ENCODE data around the gene SOX18.
A peak's percentile ranks its signal among the peaks of the same experiment; 100 is the strongest.

Gene SOX18

DNA sequence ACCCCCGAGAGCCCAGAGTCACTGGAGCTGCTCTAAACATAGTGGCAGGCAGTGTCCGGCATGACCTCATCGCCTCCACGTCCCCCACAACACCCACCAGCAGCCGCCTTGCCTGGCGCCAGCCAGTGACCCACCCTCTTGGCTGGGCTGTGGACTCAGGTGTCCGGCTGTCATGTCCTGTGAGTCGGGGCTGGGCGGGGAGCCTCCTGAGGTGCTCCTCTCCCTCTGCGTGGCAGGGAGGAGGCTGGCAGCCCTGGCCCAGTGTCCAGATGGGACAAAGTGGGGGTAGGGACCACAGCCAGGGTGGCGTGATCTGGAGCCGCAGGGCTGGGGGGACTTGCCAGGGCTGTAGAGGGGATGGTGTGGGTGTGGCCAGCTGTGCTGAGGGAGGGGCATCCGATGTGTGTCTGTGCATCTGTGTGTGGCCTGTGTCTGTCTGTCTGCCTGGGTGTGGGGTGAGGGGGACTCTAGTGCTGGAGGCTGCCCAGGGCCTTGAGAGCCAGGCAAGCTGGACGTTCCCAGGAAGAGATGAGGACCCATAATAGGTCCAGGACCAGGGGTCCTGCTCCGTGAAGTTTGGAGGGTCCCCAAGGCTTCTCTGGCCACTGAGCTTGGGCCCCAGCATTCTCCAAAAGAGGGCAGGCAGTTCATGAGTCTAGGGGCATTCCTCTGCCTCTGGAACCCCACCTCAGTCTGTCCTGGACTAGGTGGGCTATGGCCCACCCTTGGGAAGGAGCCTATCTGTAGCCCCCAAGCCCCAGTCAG is 2.3 kb upstream of the SOX18 start:
- no peak for DNase-seq (ENCODE audit: low spot score)

DNA sequence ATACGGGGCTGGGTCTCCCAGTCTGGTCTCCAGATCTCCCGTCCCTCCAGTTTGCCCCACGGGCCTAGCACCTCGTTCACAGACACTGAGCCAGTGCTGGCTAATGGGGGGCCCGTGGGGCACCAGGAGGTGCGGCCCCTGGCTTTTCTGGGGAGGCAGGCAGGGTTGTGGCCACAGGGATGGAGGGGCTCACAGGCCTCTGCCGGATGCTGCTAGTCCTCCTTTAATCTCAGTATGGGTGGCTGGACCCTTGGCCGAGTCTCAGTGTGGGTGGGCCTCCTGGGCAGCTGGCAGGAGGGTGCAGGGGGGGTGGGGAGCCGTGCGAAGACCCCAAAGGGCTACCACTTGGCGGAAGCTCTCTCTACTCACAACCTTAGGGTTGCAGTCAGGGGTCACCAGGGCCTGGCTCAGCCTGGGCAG is 1.6 kb upstream of the SOX18 start:
- no peak for DNase-seq (ENCODE audit: low spot score)

DNA sequence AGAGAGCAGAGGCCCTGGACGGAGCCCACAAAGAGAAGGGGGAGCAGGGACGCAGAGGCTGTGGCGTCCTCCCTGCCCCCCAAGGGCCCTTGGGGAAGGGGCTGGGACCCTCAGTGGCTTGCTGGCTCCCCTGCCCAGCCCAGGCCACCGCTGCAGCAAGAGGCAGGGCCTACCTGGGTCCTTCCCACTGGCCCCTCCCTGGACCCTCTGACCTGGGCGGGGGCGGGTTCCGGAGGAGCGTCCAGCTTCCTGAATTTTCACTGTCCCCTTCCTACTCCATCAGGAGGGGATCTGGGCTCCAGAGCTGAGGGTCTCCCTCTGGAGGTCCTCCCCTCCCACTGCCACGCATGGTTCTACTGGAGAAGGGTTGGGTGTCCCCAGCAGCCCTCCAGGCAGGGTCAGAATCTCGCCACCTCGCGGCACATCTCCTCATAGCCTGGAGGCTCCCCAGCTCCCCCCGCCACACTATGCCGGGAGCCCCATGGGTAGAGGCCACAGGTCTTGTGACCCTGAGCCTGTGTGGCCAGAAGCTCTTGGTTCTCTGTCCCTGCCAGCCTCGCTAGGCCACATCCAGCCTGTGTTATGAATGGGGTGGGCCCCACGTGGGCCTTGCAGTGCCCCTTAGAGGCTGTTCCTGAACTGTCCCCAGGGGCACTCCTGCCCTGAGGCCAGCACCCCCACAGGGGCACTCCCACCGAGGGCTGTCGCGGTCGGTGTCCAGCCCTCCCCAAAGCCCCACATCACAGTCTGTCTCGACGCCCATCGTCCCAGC is 1.0 kb upstream of the SOX18 start:
- no peak for DNase-seq (ENCODE audit: low spot score)

DNA sequence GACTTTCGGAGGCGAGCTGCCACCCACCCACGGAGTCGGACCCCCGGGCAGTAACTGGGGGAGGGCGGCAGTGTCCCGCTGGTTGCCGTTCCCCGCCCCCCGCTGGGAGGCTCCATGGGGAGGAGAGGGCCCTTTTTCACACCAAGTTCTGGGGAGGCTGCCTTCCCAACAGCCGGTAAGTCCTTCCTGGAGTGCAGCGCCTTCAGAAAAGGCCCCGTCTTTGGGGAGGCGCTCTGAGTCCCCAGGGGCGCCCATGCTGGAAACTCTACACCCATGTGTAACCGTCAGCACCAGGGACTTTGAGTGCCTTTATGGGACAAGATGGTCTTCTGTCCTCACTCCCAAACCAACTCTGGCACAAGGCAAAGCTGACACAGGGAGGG is 430 bp upstream of the SOX18 start:
- no peak for DNase-seq (ENCODE audit: low spot score)

DNA sequence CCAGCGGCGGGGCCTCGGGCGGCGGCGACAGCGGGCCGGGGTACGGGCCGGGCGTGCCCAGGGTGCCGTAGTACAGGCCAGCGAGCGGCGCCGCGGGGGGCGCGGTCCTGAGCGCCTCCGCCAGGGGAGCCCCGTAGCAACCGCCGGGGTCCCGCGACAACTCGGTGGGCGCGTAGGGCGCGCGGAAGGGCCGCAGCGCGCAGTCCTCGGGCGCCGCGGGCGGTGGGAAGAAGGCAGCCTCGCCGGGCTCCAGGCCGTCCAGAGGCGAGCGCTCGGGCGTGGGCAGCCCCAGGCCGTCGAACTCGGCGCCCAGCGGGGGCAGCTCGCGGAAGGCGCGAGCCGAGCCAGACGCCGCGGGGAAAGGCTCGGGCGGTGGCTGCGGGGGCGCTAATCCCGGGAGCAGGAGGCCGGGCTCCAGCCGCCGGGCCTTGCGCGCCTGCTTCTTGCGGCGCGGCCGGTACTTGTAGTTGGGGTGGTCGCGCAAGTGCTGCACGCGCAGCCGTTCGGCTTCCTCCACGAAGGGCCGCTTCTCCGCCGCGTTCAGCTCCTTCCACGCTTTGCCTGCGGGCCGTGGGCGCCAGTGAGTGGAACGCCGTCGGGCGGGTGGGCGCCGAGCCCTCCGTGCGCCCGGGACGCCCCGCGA is 916 bp downstream of the SOX18 start:
- no peak for DNase-seq (ENCODE audit: low spot score)

DNA sequence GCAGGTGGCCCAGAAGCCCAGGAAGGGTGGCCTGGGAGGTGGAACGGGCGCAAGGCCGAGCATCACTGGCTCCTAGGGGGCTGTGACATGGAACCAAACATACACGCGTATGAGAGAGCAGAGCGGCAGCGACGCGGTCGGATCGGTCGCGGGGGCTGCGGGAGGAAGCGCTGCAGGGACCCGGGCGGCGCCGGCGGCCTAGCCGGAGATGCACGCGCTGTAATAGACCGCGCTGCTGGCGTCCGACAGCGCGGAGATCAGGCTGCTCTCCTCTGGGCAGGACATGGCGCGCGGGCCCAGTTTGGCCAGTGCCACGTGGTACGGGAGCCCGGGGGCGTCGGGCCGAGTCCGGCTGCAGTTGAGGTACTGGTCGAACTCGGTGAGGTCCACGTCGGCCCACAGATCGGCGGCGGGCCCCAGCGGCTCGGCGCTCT is 1.5 kb downstream of the SOX18 start:
- DNase-seq (ENCODE audit: low spot score): no peak

DNA sequence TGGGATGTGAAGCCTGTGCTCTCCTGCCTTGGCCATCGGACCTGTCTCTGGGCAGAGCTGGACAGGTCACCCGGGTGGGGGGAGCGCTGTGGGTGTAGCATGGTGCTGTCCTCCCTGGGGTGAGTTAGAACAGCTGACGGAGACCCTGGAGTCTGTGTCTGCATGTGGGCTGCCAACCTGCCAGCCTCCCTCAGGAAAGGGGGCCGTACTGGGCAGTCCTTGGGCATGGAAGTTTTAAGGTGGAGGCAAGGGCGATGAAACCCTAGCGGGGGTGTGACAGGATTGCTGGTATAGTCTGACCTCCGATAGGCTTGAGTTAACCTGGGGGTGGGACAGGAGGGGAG is 2.4 kb downstream of the SOX18 start:
- DNase-seq (ENCODE audit: low spot score): no peak

DNA sequence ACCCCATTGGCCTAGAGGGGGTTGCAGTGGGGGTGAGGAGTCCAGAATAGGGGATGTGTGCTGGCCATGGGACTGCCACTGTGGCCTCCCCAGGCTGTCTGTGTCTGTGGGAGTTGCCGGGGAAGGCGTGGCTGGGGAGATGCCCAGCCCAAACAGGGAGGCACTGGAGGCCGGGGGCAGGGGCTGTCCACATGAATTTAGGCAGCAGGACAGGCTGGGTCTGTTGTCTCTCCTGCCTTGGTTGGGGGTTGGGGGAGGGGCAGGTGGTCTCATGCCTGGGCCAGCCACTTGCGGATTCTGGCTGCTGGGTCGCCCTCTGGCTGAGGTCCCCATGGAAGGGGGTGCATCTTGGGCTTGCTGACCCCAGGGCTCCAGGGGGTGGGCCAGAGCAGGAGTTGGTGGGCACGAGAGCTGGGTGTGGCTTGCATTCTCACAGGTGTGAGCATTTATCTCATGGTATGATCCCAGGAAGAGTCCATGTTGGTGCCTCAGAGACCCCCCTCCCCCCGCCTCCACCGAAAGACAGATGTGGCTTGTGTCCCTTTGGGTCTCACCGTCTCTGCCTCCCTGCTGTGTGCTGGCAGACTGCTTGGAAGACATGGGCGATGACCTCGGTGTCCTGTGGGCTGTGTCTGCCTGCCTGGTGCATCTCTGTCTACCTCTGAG is 4.0 kb downstream of the SOX18 start:
- no peak for DNase-seq (ENCODE audit: low spot score)

DNA sequence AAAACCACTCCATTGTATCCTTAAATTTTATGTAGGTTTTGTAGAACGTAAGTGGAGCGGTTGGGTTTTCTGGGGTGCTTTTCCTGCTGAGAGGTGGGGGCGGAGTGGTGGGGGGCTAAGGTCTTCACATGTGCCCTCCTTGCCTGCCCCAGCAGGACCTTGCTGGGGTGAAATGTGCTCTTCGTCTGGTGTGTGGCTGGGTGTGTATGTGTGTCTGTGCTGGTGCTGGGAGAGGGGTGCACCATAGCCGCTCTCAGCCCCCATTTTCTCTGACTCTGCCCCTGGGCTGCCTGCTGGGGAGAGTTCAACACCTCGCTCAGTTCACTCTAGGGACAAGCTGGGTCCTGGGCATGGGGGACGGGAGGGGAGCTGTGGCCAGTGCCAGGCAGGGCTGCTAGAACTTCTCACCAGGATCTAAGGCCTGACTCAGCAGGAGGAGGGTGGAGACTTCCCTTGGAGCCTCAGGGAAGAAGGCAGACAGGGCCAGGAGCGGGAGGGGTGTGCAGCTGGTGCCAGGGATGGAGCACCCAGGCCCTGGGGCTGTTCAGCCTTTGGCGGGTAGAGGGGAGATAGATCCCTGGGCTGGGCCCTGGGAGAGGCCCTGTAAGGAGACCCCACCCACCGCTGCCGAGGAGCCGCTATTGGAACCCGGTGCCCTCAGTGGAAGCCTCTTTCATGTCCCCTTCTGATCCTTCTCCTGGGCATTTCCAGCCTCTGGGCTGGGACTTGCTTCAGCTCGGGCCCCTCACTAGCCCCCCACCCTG is 4.8 kb downstream of the SOX18 start:
- DNase-seq (ENCODE audit: low spot score): peak; percentile 80

DNA sequence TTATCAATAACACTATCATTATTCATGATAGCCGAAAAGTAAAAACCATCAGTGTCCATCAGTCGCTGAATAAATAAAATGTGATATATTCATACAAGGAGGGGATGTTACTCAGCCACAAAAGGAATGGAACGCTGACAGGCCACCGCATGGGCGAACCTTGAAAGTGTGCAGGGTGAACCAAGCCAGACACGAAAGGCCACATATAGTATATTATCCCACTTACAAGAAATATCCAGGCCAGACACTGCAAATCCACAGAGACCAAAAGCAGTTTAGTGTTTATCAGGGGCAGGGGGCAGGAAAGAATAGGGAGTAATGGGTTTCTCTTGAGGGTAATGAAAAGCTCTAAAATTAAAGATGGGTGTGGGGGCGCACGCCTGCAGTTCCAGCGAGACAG is 5.7 kb downstream of the SOX18 start:
- no peak for DNase-seq (ENCODE audit: low spot score)

DNA sequence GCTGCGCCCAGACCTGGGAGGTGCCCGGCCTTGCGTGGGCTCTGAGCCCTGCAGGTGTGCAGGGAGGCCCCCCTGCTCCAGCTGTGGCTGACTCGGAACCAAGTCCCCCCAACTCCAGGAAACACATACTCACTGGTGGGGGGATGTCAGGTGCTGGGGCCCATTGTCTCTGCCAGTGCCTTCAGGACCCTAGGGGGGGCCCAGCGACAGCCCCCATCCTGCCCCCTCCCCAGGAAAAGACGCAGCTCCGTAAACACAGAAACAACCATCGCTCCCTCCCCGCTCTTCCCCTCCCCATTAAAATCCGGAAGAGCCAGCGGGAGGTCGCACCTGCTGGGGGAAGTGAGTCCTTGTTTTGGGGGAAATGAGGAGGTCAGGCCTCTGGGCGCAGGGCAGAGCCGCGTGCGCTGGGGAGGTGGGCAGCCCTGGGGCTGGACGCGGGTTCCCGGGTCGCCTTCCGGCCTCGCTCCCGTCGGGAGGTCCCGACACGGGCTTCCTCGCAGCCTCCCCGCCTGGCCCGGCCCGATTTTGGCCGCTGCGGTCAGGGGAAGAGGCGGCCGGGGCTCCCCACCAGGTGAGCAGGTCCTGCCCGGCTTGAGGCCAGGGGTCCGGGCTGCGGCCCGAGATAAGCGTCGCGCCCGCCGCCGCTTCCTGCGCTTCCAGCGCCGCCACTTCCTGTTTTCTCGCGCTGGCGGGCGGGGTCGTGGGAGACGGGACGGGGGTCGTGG is 7.2 kb downstream of the SOX18 start:
- DNase-seq (ENCODE audit: low spot score): no peak

DNA sequence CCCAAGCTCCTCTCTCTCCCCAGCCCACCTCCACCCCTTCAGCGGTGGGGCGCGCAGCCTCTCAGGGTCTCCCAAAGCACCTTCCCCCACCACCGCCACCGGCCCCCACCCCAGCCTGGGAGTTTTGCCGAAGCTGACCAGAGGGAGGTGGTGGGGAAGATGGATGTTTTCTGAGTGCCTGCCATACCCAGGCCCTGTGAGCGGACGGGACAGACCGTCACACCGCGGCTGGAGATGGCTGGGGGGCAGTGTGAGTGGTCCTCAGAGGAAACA is 7.7 kb downstream of the SOX18 start:
- no peak for DNase-seq (ENCODE audit: low spot score)

DNA sequence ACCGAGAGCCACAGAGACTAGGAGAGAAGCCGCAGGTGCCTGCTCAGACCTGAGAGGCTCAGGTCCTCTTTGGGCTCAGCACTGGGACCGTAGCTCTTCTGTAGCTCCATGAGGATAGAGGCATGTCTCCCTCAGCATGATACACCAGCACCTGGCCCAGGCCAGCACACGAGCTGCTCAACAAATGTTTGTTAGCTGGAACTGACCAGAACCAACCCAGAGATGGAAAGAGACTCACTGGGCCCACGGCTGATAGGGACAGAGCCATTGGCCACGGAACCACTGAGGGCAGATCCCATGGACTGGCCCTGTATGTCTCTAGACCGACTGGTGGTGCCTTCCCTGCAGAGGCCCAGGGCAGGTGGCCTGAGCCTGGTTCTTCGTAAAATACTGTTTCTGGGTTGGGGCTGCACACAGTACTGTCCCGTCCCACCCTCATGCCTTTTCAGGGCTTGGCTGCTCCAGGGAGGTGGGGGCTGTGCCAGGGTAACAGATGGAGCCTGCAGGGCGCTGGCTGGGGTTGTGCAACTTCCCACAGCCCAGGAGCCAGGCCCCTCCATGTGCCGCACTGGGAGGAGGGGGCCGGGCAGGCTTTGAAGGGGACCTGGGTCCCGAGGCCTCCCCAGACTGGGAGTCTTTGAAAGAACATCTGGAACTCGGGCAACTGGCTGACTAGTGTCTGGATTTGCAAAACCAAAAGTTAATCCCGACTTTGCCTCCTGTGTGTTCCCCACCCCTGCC is 8.2 kb downstream of the SOX18 start:
- no peak for DNase-seq (ENCODE audit: low spot score)

DNA sequence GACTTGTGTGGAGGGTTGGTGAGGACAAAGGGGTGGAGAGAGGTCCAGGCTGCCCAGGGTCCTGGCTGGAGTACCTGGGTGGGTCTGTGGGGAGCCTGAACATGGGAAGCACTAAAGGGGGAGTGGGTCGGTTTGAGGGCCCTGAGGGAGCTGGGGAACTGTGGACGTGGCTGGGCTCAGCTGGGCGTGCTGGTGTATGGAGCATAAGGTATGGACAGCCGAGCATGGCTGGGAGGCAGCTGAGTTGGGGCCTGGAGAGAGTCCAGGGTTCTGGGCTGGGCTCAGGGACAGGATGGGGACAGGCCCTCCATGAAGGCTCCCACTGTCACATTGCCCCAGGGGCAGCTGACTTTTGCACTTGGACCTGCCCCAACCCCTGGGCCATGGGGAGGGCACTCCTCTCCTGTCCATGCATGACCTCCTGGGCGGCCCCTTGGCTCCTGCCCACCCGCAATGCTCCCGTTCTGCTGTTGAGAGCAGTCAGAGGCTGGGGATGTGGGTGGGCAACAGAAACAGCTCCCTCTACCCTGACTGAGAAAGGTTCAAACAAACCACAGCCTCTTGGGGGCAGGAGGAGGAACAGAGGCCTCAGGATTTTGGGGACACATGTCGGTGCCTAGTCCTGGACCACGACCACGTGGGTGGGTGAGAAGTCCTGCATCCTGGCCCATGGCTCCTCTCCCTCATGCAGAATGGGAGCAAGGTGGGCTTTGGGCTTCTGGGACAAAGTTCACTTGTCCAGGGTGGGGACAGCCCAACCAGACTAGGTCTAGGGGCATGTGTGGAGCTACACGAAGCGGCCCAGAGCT is 9.0 kb downstream of the SOX18 start:
- no peak for DNase-seq (ENCODE audit: low spot score)

DNA sequence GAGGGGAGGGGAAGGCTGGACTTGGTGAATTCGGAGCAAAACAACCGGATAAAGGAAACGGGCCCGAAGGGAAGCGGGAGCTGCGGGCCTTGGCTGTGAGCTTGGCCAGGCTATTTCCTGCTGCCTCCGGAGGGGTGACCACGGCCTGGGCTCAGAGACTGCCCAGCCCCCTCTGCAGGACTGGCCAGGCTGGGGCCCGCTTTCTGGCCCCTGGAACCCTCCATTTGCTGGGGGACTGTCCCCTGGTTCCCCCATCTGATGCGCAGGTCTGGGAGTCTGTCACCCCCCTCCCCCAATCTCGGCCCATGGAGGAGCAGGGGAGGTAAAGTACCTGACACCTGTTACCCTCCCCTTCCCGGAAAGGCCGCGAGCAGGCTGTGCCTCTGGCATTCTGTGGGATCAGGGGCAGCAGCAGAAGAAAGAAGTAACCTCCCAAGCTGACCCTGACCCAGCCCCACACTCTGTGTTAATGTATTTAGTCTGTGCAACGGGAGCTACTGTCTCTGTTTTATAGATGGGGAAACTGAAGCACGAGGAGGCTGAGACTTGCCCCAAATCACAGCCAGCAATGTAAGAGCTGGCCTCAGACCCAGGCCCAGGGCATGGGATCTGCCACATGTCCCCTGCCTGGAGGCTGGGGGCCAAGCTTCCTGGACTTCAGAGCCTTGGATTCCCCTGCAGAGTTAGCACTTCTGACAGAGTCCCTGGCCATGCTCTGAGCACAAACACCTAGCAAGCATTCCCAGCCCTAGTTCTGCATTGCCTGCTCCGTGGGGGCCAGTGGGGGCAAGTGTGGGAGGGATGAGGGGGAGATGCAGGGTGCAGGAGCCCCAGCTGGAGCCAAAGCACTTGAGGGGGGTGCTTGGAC is 9.9 kb downstream of the SOX18 start:
- DNase-seq (ENCODE audit: low spot score): no peak

DNA sequence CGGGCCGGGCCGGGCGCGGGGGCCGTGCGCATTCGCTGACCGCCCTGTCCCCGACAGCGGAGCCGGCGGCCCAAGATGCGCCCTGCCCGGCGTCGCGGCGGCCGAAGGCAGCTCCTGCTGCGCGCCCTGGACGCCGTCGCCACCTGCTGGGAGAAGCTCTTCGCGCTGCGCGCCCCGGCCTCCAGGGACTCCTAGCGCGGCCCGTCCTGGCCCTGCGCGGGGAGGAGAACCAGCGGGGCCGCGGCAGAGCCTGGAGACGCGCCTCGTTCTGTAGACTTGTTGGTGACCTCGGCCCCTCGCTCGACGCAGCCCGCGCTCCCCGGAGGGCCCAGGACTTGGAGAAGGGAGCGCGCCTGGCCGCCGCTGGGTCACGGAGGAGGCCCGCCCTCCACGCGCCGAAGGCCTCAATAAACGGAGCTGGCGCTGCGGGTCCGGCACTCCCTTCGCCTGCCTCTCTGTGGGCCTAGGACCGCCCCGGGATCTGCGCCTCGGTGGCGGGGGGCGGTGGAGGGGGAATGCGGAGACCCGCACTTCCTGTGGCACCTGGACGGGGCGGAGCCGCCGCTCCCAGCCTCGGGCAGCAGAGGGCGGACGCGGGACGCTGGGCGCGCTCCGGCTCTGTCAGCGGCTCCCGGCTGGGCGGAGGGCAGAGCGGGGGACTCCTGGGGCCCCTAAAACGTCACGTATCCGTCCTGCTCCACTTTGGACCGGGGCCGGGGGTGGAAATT is 10.7 kb downstream of the SOX18 start:
- peak; percentile 90 for DNase-seq (ENCODE audit: low spot score)

DNA sequence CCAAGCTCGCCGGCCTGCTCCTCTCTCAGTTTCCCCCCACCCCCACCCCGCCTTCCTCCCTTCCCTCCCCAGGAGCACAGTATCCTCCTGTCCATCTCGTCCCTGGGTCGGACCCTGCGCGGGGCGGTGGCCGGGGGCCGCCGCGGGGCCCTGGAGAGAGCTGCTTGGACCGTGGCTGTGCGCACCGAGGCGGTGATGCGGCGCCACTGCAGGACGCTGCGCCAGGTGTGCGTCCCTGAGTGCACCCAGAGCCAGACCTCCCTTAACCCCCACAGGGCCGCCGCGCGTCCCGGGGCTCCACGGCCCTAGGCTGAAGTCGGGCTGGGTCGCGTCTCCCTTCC is 11.2 kb downstream of the SOX18 start:
- no peak for DNase-seq (ENCODE audit: low spot score)

DNA sequence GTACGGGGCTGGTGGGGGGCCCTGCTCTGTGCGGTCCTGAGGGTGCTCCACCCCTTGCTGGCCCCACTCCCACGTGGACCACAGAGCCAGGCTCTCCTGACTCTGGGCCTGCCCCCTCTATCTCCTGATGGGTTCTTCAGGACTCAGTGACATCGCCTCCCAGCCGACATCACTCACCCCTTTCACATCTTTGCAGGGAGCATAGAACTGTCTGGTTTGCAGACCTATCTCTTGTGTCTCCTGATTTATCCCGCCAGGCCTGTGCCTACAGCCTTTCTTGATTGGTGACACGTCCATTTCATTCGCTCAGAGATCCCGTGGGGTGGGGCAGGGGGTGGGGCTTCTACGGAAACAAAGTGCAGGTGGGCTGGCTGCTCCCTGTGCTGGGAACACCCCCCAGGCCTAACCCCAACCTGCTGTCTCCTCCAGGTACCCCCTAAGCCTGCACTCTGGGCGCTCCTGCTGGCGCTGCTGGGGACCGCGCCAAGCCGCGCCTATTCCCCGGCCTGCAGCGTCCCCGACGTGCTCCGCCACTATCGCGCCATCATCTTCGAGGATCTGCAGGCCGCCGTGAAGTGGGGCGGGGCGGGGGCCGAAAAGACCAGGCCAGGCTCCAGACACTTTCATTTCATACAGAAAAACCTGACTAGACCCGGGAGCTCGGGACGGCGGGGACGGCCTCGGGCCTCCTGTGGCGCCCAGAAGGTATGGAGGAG is 11.8 kb downstream of the SOX18 start:
- DNase-seq (ENCODE audit: low spot score): no peak

Measured in AG20443 (cell line).